ENCODE measurements around the gene FGFR4.

- TF ChIP-seq ZFX (IDR thresholded peaks at IDR 0.05) (no peak), CTCF (conservative IDR thresholded peaks at IDR 0.05) (no peak)
These were observed 30.1 kb downstream of the FGFR4 start for GRCh38 chr5:177116631-177117373.

Measured in C4-2B (cell line).